DND-41 (cell line): ENCODE results near the gene CMC2.
A peak's percentile ranks its signal among the peaks of the same experiment; 100 is the strongest.

ENCODE experiments used
- ATAC-seq: fragments of 200-7000 bp; cut with Tn5 transposase; 3 replicates; pipeline ENCODE4 v1.9.1; 2021; ENCODE audit warnings: low read depth; ENCODE audit not compliant: insufficient read depth
- DNase-seq: peaks from one replicate; pipeline ENCODE4 v3.0.0-alpha.2; 2020
- H2AFZ ChIP-seq: 2 replicates; pipeline ENCODE4 v1.6.0; 2012; ENCODE audit warnings: low read depth, low read length
- H3K27ac ChIP-seq: 2 replicates; pipeline ENCODE4 v1.5.1; 2012; ENCODE audit warnings: low read length, inconsistent platforms
- H3K27me3 ChIP-seq: fragments of 200-600 bp; sonication (generic); 2 replicates; pipeline ENCODE4 v1.6.0; 2012; ENCODE audit warnings: low read length, mild to moderate bottlenecking, inconsistent platforms; ENCODE audit not compliant: insufficient read depth, poor library complexity
- H3K36me3 ChIP-seq: 2 replicates; pipeline ENCODE4 v1.5.1; 2012; ENCODE audit warnings: low read length, inconsistent platforms; ENCODE audit not compliant: insufficient read depth
- H3K4me1 ChIP-seq: 2 replicates; pipeline ENCODE4 v1.5.1; 2012; ENCODE audit warnings: mild to moderate bottlenecking, low read length; ENCODE audit not compliant: insufficient read depth
- H3K4me2 ChIP-seq: 2 replicates; pipeline ENCODE4 v1.6.0; 2012; ENCODE audit warnings: mild to moderate bottlenecking, moderate library complexity, low read length, inconsistent platforms; ENCODE audit not compliant: insufficient read depth
- H3K4me3 ChIP-seq, 2 experiments: fragments of 200-600 bp in 1 of 2; shearing (Covaris generic) in 1 of 2; 2 replicates each; pipeline ENCODE4 v1.5.1; 2012 to 2016; ENCODE audit warnings: inconsistent platforms in 2 of 2, low read length in 2 of 2, mild to moderate bottlenecking in 2 of 2, low read depth in 1 of 2, moderate library complexity in 1 of 2
- H3K79me2 ChIP-seq: 2 replicates; pipeline ENCODE4 v1.6.0; 2012; ENCODE audit warnings: low read length, inconsistent platforms; ENCODE audit not compliant: insufficient read depth
- H3K9ac ChIP-seq: 2 replicates; pipeline ENCODE4 v1.6.0; 2012; ENCODE audit warnings: low read depth, mild to moderate bottlenecking, inconsistent platforms, low read length, moderate library complexity
- H3K9me3 ChIP-seq: 2 replicates; pipeline ENCODE4 v1.5.1; 2012; ENCODE audit warnings: low read length, moderate library complexity, mild to moderate bottlenecking, inconsistent platforms; ENCODE audit not compliant: insufficient read depth, severe bottlenecking
- H4K20me1 ChIP-seq: 2 replicates; pipeline ENCODE4 v1.6.0; 2012; ENCODE audit warnings: low read length; ENCODE audit not compliant: insufficient read depth
- EZH2 ChIP-seq: IDR thresholded peaks from 3 replicates; pipeline ENCODE4 v1.6.1; 2012; ENCODE audit warnings: borderline replicate concordance, low read depth, mild to moderate bottlenecking, moderate library complexity, low read length, inconsistent platforms; ENCODE audit not compliant: severe bottlenecking
- TF ChIP-seq, protein P1 (sequence below): IDR thresholded peaks from 2 replicates; pipeline ENCODE4 v1.5.1; 2012; ENCODE audit warnings: borderline replicate concordance, low read length, moderate library complexity, mild to moderate bottlenecking; ENCODE audit not compliant: poor library complexity, severe bottlenecking; ENCODE audit errors: extremely low read depth

CMC2 gene

GRCh38 chr16:81041696-81042095, 35.0 kb upstream of the CMC2 start:
- Histone ChIP-seq H3K27me3 (no peaks in the 10 kb centered on the region), H3K4me3 (no peak overlapping the region), H4K20me1 (peaks cover 9% of the 10 kb centered on the region; the same call in 1 of the 2 replicates), H3K9ac (no peak overlapping the region), H3K27ac (no peak overlapping the region), H2AFZ (no peak overlapping the region), H3K9me3 (no peaks in the 10 kb centered on the region), H3K36me3 (peaks cover 58% of the 10 kb centered on the region), H3K4me2 (no peak overlapping the region), H3K79me2 (peaks cover 26% of the 10 kb centered on the region), H3K4me1 (peaks cover 19% of the 10 kb centered on the region)
- ATAC-seq (no peak), DNase-seq (no peak)
- TF ChIP-seq, protein P1, sequence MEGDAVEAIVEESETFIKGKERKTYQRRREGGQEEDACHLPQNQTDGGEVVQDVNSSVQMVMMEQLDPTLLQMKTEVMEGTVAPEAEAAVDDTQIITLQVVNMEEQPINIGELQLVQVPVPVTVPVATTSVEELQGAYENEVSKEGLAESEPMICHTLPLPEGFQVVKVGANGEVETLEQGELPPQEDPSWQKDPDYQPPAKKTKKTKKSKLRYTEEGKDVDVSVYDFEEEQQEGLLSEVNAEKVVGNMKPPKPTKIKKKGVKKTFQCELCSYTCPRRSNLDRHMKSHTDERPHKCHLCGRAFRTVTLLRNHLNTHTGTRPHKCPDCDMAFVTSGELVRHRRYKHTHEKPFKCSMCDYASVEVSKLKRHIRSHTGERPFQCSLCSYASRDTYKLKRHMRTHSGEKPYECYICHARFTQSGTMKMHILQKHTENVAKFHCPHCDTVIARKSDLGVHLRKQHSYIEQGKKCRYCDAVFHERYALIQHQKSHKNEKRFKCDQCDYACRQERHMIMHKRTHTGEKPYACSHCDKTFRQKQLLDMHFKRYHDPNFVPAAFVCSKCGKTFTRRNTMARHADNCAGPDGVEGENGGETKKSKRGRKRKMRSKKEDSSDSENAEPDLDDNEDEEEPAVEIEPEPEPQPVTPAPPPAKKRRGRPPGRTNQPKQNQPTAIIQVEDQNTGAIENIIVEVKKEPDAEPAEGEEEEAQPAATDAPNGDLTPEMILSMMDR = no peak
- TF ChIP-seq EZH2 = no peak

DNA sequence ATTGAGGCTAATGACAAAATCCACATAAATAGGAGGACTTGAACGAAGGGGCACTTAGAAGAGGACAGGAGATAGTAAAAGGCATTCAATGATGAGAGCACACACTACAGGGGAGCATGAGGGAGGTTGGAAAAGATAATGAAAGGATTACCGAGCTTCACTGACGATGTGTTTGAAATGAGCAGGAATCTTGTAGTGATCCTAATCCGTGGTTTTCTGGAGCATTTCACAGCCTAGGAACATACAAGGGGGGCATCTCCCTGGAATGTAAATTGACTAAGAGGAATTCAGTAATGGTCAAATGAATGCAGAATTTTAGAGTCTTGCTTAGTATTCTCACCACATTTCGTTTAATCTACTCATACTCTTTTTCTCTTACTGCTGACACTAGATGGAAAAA, 34.2 kb upstream of the CMC2 start:
- no peak overlapping the region for H3K4me3 ChIP-seq
- peaks cover 22% of the 10 kb centered on the region for H3K4me1 ChIP-seq
- peaks cover 58% of the 10 kb centered on the region for H3K36me3 ChIP-seq
- H4K20me1 ChIP-seq = peaks cover 9% of the 10 kb centered on the region; the same call in 1 of the 2 replicates
- DNase-seq = no peak
- H3K27ac ChIP-seq = no peak overlapping the region
- no peak for ATAC-seq
- no peak for TF ChIP-seq EZH2
- TF ChIP-seq, protein P1 = no peak
- H2AFZ ChIP-seq = no peak overlapping the region
- H3K27me3 ChIP-seq = no peaks in the 10 kb centered on the region
- peaks cover 34% of the 10 kb centered on the region for H3K79me2 ChIP-seq
- H3K4me2 ChIP-seq = no peak overlapping the region
- no peak overlapping the region for H3K9ac ChIP-seq
- H3K9me3 ChIP-seq = no peaks in the 10 kb centered on the region

DNA sequence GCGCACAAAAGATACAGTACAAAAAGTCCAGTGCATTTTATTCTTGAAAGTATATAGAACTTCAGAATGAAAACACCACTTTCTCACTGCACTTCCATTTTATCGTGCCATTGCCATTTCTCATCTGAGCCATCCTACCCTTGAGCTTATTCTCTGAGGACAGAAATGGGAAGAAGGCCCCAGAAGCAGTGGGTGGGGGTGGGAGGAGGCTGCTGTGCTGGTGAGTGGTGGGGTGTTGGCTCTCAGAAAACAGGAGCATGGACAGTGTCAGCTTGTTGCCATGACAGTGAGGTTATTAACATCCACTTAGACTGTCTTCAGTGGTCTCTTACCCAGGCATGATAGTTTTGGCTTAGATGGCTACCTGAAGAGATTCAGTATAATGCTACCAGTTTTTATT, 33.4 kb upstream of the CMC2 start:
- Histone ChIP-seq H3K9ac (no peak overlapping the region), H3K27me3 (no peaks in the 10 kb centered on the region), H3K4me1 (peaks cover 26% of the 10 kb centered on the region), H3K4me3 (no peak overlapping the region), H3K4me2 (no peak overlapping the region), H3K36me3 (peaks cover 54% of the 10 kb centered on the region), H4K20me1 (peaks cover 9% of the 10 kb centered on the region; the same call in 1 of the 2 replicates), H3K27ac (no peak overlapping the region), H3K79me2 (peaks cover 34% of the 10 kb centered on the region), H2AFZ (no peak overlapping the region), H3K9me3 (no peaks in the 10 kb centered on the region)
- DNase-seq (no peak), ATAC-seq (no peak)
- TF ChIP-seq EZH2 = no peak
- TF ChIP-seq, protein P1 = no peak

- Histone ChIP-seq H3K4me1 (peaks cover 26% of the 10 kb centered on the region), H3K9ac (peak overlapping the region; percentile 73), H3K4me3 (peak overlapping the region; percentile 33 to 62; a peak in 3 of 4 replicates), H3K36me3 (peaks cover 23% of the 10 kb centered on the region), H2AFZ (peak overlapping the region; percentile 87), H3K4me2 (peak overlapping the region; percentile 74), H3K79me2 (peaks cover 34% of the 10 kb centered on the region), H4K20me1 (peaks cover 9% of the 10 kb centered on the region; the same call in 1 of the 2 replicates), H3K9me3 (no peaks in the 10 kb centered on the region), H3K27ac (peak overlapping the region; percentile 63; the same call in 1 of the 2 replicates), H3K27me3 (no peaks in the 10 kb centered on the region)
- ATAC-seq (no peak; the same call in 2 of the 3 replicates), DNase-seq (no peak)
- no peak for TF ChIP-seq EZH2
- TF ChIP-seq, protein P1 = no peak
Observed at GRCh38 chr16:81036751-81037350, 30.2 kb upstream of the CMC2 start.
